HT1080 (cell line): ENCODE results near the gene TMEM134. TPM values are rescaled to one million over a fixed set of nuclear protein-coding genes. Genes with fewer than 3 reads are reported as not detected.
"Not testable (repeated sequence)": the region's sequence is repeated elsewhere in the genome, so short reads cannot be mapped to it uniquely, and the experiment has no call there.

Source experiments
- DNase-seq: peaks from one replicate; pipeline ENCODE4 v3.0.0-alpha.2; 2015; ENCODE audit warnings: low read depth
- total RNA-seq: library from RNA; depleted of rRNA; stranded (reverse); fragments of >200 nt; shearing (Covaris generic); gene quantifications from 2 replicates; pipeline ENCODE4 v1.2.3, GENCODE V29; 2014

TMEM134 gene
- total RNA-seq, 1 experiment from 2014 or later, result 6.9 TPM

DNA sequence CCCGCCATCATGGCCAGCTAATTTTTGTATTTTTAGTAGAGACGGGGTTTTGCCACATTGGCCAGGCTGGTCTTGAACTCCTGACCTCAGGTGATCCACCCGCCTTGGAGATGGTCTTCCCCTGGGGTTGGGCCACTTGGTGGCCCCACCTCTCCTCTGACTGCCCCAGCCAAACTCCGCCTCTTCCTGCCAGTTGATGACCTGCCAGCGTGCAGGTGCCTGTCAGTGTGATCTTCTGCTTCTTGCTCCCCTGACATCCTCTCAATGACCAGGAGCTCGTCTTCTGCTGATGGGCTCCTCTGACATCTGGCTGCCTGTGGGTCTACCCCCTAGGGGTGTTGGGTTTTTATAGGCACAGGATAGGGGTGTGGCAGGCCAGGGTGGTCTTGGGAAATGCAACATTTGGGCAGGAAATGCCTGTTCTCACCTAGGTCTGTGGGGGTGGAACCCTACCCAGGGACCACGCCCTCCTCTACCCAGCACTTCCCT, 16.9 kb upstream of the TMEM134 start:
- DNase-seq, result not testable (repeated sequence)

- no peak for DNase-seq
Observed at GRCh38 chr11:67484847-67485311, 15.8 kb upstream of the TMEM134 start.

DNA sequence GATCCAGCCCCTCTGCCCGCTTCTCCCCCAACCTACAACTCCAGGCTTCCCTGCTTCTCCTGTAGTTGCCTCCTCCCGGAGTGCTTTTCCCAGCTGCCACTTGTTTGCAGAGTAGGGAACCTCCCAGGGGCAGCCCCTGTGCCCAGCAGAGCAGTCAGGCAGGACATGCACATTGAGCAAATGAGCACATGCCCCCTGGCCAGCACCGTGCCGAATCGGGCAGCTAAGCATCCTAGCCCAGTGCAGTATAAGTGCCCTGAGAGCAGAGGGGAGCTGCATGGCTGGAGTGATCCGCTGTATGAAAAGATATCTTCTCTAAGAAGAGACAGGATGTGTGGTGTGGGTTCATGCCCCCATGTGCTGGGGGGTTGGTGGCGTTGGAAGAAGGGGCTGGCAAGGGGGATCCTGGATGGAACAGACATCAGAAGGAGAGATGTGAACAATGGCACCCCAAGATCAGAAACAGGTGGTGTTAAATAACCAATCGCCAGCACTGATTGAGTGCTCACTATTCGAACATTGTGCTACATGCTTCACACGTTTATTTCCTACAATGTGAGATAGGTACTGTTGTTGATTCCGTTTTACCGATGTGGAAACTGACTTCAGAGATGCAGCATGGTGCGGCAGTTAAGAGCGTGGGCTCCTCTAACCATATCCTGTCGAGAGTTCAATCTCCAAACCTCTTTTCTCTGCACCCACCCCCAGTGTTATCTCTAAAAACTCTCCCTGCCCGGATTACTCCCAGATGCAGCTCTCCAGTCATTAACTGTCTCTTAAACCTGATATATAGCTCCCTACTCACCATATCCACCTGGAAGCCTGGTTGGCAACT, 15.0 kb upstream of the TMEM134 start:
- no peak for DNase-seq

DNA sequence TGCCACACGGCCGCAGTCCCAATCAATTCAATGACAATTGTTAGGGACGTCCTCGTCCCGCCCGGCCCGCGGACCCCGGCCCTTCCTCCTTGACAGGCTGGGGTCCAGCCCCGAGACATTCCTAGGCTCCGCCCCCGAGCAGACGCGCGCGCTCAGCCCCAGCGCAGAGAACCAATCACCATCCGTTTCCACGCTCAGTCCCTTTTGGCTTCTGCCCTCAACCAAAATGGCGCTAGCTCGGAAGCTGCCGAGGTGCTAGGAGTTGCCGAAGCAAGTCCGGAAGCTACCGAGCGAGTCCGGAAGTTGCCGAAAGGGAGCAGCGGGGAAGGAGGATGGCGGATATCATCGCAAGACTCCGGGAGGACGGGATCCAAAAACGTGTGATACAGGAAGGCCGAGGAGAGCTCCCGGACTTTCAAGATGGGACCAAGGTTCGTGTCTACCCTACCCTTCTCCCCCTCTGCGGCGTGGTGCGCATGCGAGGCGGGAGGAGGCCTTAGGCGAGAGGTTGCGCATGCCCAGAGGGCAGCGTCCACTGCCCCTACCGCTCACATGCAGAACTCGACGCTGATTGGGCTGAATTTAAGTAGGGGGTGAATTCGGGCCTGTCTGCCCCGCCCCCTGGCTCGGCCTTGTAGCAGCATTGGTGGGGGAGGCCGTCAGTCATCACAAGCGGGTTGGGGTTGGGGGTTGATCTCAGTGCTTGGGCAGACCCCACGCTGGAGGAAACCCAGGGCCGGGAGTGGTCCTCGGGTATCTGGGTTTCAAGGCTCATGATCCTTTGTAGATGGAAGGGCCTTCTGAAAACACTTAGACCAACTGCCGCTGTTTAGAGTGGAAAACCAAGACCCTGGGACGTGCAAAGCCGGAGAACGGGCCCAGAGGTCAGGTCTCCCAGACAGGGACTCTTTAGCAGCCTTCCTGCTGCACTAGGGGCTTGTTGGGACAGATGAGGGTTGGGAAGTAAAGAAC, 14.1 kb upstream of the TMEM134 start, which contains the start of gene AIP:
Gene AIP, plus strand, starts transcription at position 200 of the 972 bp plus-strand sequence. Its CDS starts 133 bp downstream, at position 333.
- DNase-seq, result peak; percentile 96

DNA sequence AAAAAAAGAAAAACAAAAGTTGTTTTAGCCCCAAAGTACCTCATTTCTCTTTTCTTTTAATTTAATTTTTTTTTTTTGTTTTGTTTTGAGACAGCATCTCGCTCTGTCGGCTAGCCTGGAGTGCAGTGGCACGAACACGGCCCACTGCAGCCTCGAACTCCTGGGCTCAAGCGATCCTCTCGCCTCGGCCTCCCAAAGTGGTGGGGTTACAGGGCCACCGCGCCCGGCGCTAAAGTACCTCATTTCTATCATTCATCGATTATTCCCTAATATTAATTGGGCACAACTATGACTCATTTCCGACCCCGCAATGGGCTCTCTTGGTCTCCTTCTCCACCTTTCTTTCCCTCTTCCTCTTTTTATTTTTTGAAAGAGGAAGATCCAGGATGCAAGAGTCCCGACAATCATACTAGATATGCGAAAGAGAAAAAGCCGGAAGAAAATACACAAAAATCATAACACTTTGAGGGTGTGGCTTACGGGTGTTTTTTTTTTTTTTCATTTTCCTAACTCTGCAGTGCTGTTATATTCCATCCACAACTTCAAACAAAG, 13.3 kb upstream of the TMEM134 start:
- no peak for DNase-seq

DNA sequence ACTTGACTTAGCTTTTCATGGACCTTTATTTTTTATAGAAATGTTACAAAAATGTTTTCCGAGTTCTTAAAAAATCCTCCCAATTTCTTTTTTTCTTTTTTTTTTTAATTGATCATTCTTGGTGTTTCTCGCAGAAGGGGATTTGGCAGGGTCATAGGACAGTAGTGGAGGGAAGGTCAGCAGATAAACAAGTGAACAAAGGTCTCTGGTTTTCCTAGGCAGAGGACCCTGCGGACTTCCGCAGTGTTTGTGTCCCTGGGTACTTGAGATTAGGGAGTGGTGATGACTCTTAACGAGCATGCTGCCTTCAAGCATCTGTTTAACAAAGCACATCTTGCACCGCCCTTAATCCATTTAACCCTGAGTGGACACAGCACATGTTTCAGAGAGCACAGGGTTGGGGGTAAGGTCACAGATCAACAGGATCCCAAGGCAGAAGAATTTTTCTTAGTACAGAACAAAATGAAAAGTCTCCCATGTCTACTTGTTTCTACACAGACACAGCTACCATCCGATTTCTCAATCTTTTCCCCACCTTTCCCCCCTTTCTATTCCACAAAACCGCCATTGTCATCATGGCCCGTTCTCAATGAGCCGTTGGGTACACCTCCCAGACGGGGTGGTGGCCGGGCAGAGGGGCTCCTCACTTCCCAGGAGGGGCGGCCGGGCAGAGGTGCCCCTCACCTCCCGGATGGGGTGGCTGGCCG, 8.4 kb upstream of the TMEM134 start:
- DNase-seq, result not testable (repeated sequence)

DNA sequence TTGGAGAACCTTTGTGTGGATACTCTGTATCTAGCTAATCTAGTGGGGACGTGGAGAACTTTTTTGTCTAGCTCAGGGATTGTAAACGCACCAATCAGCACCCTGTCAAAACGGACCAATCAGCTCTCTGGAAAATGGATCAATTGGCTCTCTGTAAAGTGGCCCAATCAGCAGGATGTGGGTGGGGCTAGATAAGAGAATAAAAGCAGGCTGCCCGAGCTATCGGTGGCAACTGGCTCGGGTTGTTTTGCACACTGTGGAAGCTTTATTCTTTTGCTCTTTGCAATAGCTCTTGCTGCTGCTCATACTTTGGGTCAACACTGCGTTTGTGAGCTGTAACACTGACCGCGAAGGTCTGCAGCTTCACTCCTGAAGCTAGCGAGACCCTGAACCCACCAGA, 7.6 kb upstream of the TMEM134 start:
- not testable (repeated sequence) for DNase-seq

GRCh38 chr11:67472882-67473281, 3.8 kb upstream of the TMEM134 start:
- no peak for DNase-seq

DNA sequence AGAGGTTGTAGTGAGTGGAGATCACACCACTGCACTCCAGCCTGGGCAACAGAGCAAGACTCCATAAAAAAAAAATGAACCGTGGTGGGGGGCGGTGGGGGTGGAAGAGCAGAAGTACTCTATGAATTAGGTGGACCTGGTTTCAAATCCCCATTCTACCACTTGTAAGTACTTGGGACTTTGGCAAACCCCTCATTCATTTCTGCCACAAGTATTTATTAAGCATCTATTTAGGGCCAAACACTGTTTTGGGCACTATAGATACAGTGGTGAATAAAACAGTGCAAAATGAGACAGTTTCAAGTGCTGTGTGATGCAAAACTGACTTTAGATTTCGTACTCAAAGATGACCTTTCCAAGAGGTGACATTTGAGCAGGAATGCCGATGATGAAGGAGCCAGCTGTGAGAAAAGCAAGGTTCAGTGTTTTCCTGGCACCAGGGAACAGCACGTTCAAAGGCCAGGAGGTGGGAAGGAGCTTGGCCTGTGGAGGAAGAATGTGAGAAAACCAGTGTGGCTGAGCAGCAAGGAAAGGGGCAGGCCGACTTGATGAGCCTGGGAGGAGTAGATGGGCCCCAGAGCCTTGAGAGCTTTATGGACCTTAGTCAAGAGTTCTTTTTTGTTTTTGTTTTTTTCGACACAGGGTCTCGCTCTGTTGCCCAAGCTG, 1.4 kb upstream of the TMEM134 start:
- no peak for DNase-seq

DNA sequence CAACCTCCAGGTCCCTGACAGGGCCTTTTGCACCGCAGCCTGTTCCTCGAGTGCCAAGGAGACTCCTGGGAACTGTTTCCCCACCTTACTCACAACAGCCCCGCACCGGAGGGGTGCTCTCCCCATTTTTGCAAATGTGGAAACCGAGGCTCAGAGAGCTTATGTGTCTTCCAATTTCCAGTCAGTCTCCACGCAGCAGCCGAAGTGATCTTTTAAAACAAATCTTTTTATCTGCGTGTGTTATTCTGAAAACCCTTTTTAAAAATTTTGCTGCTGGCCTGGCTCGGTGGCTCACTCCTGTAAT, 409 bp upstream of the TMEM134 start:
- no peak for DNase-seq

- DNase-seq, result no peak
Observed at GRCh38 chr11:67468456-67468758, 644 bp downstream of the TMEM134 start.

GRCh38 chr11:67468056-67468455, 995 bp downstream of the TMEM134 start:
- DNase-seq, result no peak

DNA sequence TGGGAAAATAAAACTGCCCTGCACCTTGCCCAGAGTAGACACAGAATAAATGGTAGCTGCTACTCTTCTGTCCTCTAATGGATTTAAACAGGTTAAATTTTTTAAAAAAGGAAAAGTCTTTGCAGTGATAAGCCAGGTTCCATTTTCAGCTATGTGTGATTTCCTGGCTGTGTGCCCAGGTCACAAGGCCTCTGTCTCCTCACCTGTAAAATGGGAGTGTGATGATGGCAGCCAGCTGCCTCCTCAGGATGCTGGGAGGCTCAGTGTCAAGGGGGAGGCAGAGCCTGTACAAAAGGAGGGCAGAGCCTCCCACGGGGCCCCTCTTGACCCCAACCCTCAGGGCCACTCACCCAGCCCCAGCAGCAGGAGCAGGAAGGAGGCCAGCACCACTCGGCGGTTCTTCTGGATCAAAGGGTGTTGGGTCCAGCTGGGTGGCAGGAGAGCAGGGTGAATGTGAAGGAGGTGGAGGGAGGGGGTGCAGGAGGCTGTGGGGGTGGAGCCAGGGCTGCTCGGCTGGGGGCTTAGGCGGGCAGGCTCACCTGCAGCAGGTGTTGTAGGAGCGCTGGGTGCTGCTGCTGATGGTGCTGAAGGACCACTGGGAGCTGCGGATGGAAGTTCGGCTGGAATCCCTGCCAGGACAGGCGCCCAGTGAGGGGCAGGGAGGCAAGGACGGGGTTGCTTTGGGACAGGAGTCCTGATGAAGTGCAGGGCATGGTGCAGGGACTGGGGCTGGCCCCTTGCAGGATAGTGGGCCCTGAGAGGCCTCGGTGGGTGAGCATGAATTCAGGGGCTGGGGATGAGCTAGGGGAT, 1.9 kb downstream of the TMEM134 start:
- DNase-seq, result no peak

GRCh38 chr11:67466367-67466766, 2.7 kb downstream of the TMEM134 start:
- no peak for DNase-seq

DNA sequence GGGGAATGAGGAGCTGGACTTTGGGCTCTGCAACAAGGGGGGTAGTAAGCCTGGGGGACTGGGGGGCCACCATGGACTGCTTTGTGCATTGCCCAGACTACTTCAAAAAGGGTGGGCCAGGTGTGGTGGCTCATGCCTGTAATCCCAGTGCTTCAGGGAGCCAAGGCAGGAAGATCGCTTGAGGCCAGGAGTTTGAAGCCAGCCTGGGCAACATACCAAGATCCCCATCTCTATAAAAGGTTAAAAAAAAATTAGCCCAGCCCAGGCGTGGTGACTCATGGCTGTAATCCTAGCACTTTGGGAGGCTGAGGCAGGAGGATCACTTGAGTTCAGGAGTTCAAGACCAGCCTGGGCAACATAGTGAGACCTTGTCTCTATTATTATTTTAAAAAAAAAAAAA, 3.5 kb downstream of the TMEM134 start:
- not testable (repeated sequence) for DNase-seq

- DNase-seq, result no peak
Observed at GRCh38 chr11:67465189-67465510, 3.9 kb downstream of the TMEM134 start.

DNA sequence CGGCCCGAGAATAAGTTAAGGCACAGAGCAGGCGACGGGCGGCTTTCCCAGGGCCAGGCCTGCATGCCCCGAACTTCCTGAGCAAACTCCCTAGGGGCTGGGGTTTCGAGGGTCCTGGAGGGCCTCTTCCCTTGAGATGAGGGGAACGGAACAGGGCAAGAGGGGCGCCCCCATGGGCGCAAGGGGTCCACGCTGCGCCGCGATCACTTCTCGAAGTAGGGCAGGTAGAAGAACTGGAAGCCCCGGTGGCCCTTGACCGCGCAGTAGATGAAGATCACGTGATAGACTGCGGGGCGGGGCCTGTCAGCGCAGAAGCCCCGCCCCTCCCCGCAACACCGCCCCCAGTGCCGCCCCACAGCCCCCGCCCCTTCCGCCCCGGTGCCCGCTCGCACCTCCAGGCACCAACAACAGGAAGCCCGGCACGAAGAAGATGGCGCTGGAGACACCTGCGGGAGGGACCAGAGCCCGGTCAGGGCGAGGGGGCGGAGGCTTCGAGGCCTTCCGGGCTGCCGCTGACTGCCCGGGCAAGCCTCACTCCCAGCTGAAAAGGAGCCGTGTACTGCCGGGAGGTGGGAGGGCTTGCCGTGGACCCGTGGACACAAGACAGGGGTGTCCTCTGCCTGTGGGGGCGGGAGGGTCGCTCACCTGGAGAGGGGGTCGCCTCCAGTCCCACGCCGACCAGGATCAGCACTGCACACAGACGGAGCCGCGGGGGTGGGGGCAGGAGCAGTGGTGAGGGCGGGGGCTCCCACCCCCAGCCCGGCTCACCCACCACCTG, 4.5 kb downstream of the TMEM134 start:
- DNase-seq, result no peak

DNA sequence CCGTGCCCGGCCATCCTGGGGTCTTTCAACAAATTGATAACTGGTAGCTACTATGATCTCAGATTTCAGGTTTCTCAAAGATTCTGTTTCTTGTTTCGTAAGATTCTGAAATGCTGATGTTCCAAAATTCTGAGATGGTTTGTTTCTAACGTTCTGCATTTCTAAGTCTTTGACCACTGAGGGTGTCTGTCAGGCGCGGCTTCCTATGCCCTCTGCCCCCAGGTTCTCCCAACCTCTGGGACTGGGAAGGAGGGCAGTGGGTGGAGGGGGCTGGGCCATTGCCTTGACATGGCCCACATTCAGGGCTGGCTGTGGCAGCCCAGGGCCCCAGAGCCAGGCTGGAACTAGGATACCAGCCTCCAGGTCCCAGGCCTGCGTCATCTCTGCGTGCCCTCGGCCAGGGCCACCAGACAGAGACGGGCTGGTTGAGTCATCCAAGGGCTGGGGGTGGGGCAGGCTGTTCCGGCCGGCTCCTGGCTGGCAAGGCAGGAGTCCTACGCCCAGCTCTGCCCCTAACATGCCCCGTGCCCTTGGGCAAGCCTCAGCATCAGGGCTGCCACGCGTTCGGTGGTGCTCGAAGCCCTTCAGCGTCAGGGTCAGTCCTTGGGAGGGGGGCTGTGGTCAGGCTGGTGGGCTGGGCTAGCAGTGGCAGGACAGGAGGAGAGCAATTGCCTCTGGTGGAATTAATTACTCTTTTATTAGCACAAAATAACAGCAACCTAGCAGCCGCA, 5.2 kb downstream of the TMEM134 start:
- DNase-seq, result peak; percentile 77
